KMS-11 (cell line): ENCODE results near the gene XCL2.
"Not testable (repeated sequence)": the region's sequence is repeated elsewhere in the genome, so short reads cannot be mapped to it uniquely, and the experiment has no call there.

Experiments used
- H2AFZ ChIP-seq: fragments of 200-600 bp; sonication (generic); 2 replicates; pipeline ENCODE4 v1.6.1; 2016; ENCODE audit warnings: antibody characterized with exemption, mixed run types, low read depth
- H3K27ac ChIP-seq: fragments of 200-600 bp; sonication (generic); 2 replicates; pipeline ENCODE4 v1.6.1; 2016; ENCODE audit warnings: mild to moderate bottlenecking, mixed run types
- H3K27me3 ChIP-seq: fragments of 200-600 bp; sonication (generic); 2 replicates; pipeline ENCODE4 v1.6.1; 2017; ENCODE audit warnings: mild to moderate bottlenecking, low read depth, mixed run types, moderate library complexity; ENCODE audit not compliant: insufficient read depth
- H3K36me3 ChIP-seq: fragments of 200-600 bp; sonication (generic); 2 replicates; pipeline ENCODE4 v1.6.1; 2017; ENCODE audit warnings: mild to moderate bottlenecking, mixed run types; ENCODE audit not compliant: insufficient read depth
- H3K4me1 ChIP-seq: fragments of 200-600 bp; sonication (generic); 2 replicates; pipeline ENCODE4 v1.6.1; 2016; ENCODE audit warnings: mild to moderate bottlenecking, low read depth, mixed run types; ENCODE audit not compliant: poor library complexity, severe bottlenecking
- H3K4me2 ChIP-seq: fragments of 200-600 bp; sonication (generic); 2 replicates; pipeline ENCODE4 v1.7.0; 2016; ENCODE audit warnings: mild to moderate bottlenecking, mixed run types
- H3K4me3 ChIP-seq: fragments of 200-600 bp; sonication (generic); IDR thresholded peaks from 2 replicates; pipeline ENCODE4 v1.6.1; 2017; ENCODE audit warnings: low read depth, low read length, mixed read lengths; ENCODE audit not compliant: insufficient read depth
- H3K79me2 ChIP-seq: fragments of 200-600 bp; sonication (generic); 2 replicates; pipeline ENCODE4 v1.6.1; 2016; ENCODE audit warnings: low read depth, mixed run types; ENCODE audit not compliant: insufficient read depth
- H3K9ac ChIP-seq: fragments of 200-600 bp; sonication (generic); 2 replicates; pipeline ENCODE4 v1.6.1; 2016; ENCODE audit warnings: mild to moderate bottlenecking, mixed run types
- H4K20me1 ChIP-seq: fragments of 200-600 bp; sonication (generic); 2 replicates; pipeline ENCODE4 v1.6.1; 2016; ENCODE audit warnings: mild to moderate bottlenecking, mixed run types; ENCODE audit not compliant: insufficient read depth
- TF ChIP-seq, protein P1 (sequence below): fragments of 200-600 bp; sonication (generic); conservative IDR thresholded peaks from 2 replicates; pipeline ENCODE4 v1.6.1; 2017; ENCODE audit warnings: low read depth, mild to moderate bottlenecking, antibody characterized with exemption, low read length, moderate library complexity, mixed read lengths

The XCL2 gene

DNA sequence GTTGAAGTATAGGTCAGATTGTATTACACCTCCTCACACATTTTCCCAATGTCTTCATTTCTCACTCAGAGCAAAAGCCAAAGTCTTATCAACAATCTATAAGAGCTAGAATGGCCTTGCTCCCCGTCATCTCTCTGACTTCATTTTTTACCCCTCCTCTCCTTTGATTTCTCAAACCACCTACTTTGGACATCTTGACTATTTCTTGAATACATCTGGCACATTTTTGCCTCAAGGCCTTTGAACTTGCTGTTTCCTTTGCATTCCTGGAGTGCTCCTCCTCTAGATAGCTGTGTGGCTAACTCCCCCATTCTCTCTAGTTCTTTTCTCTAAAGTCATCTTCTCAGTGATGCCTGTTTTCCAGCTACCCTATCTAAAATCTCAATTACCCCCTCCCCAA is 7.2 kb upstream of the XCL2 start:
- no peaks in the 10 kb centered on the region for H4K20me1 ChIP-seq
- no peaks in the 10 kb centered on the region for H3K36me3 ChIP-seq
- no peak overlapping the region for H2AFZ ChIP-seq
- H3K27me3 ChIP-seq: no peaks in the 10 kb centered on the region
- H3K79me2 ChIP-seq: no peaks in the 10 kb centered on the region
- TF ChIP-seq, protein P1, sequence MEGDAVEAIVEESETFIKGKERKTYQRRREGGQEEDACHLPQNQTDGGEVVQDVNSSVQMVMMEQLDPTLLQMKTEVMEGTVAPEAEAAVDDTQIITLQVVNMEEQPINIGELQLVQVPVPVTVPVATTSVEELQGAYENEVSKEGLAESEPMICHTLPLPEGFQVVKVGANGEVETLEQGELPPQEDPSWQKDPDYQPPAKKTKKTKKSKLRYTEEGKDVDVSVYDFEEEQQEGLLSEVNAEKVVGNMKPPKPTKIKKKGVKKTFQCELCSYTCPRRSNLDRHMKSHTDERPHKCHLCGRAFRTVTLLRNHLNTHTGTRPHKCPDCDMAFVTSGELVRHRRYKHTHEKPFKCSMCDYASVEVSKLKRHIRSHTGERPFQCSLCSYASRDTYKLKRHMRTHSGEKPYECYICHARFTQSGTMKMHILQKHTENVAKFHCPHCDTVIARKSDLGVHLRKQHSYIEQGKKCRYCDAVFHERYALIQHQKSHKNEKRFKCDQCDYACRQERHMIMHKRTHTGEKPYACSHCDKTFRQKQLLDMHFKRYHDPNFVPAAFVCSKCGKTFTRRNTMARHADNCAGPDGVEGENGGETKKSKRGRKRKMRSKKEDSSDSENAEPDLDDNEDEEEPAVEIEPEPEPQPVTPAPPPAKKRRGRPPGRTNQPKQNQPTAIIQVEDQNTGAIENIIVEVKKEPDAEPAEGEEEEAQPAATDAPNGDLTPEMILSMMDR: no peak
- no peak overlapping the region for H3K9ac ChIP-seq
- H3K27ac ChIP-seq: no peak overlapping the region
- no peak overlapping the region for H3K4me3 ChIP-seq
- H3K4me2 ChIP-seq: no peak overlapping the region
- no peaks in the 10 kb centered on the region for H3K4me1 ChIP-seq

DNA sequence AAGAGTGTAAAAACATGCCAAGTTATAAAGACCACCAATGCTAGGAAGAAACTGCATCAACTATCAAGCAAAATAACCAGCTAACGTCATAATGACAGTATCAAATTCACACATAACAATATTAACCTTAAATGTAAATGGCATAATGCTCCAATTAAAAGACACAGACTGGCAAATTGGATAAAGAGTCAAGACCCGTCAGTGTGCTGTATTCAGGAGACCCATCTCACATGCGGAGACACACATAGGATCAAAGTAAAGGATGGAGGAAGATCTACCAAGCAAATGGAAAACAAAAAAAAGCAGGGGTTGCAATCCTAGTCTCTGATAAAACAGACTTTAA is 2.7 kb upstream of the XCL2 start:
- H3K27me3 ChIP-seq, H3K4me1 ChIP-seq, H3K4me3 ChIP-seq, H4K20me1 ChIP-seq, H3K79me2 ChIP-seq, H3K36me3 ChIP-seq, H2AFZ ChIP-seq, H3K27ac ChIP-seq, H3K4me2 ChIP-seq, H3K9ac ChIP-seq: not testable (repeated sequence)

DNA sequence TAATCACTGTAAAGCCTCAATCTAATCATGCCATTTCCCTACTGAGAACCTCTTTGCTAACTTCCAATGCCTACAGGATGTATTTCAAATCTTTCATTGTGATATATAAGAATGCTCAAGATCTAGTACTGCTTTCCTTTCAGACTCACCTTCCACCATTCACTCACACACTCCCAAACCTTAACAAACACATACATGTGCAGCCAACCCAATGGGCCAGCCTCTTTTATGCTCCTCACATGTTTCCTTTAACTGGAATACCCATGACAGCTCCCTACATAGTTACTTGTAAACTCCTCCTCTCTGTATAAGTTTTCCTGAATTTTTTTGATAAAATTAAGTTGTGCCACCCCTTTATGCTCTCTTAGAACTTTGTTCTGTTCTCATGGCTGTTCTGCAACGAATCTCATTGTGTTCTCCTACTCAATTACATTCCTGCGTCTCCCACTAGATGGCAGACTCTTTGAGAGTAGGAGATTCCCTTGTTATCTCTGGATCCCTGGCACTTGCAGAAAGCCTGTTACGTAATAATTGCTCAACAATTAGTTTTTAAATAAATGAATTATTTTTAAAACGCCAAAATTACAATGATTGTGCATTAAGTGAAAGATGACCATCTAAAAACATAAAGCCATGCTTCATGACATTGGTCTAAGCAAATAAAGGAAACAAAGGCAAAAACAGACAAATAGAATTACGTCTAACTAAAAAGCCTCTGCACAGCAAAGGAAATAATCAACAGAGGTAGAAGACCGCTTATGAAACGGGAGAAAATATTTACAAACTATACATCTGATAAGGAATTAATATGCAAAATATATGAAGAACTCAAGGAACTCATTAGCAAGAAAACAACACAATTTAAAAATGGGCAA is 2.1 kb upstream of the XCL2 start:
- not testable (repeated sequence) for H3K79me2 ChIP-seq, H4K20me1 ChIP-seq, H3K27me3 ChIP-seq, H3K36me3 ChIP-seq, H3K27ac ChIP-seq, H2AFZ ChIP-seq, H3K4me3 ChIP-seq, H3K4me2 ChIP-seq, H3K9ac ChIP-seq, H3K4me1 ChIP-seq
- TF ChIP-seq, protein P1: peak; percentile 36; the same call in 1 of the 2 replicates

DNA sequence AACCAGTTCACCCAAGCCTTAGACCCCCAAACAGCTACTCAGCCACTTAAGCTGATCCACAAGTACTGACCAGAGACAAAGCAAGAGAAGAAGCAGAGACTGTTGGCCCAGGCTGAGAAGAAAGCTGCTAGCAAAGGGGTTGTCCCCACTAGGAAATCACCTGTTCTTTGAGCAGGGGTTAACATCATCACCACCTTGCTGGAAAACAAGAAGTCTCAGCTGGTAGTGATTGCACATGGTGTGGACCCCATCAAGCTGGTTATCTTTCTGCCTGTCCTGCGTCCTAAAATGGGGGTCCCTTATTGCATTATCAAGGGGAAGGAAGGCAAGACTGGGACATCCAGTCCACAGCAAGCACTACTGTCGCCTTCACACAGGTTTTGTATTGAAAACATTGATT is 819 bp downstream of the XCL2 start:
- H3K27ac ChIP-seq, H3K4me2 ChIP-seq, H2AFZ ChIP-seq, H3K4me3 ChIP-seq, H3K4me1 ChIP-seq, H4K20me1 ChIP-seq, H3K36me3 ChIP-seq, H3K27me3 ChIP-seq, H3K79me2 ChIP-seq, H3K9ac ChIP-seq: not testable (repeated sequence)

DNA sequence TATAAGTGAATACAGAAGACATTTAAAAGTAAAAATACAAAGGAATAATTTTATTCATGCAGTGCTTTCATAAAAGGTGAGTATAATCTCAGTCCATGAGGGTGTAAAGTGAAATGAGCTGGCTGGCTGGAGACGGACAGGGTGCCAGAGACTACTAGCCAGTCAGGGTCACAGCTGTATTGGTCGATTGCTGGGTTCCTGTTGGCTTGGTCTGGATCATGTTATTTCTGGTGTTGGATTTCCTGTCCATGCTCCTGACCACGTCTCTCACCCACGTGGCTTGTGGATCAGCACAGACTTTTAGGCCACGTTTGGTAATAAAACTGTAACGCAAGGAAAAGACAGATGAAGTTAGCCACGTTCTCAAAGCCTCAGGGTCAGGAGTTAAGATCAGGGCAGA is 3.0 kb downstream of the XCL2 start:
- H3K4me1 ChIP-seq, H3K79me2 ChIP-seq, H3K4me3 ChIP-seq, H3K4me2 ChIP-seq, H3K27ac ChIP-seq, H3K9ac ChIP-seq, H2AFZ ChIP-seq, H3K36me3 ChIP-seq, H3K27me3 ChIP-seq, H4K20me1 ChIP-seq: not testable (repeated sequence)

DNA sequence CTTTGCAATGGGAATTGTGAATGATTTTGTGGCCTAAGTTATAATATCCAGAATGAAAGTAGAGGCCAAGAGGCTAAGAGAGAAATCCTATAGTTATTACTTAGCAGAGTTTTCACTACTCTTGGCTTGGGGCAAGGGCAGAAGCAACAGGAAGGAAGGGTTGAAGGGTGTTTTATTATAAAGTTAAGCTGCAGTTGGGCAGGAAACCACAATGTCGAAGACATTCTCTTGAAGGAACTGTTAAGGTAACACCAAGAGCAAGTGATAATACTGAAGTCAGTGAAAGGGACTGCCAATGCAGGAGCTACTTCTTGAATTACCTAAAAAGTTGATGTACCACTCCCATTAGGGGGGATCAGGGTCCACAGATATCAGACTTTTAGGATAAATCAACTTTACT is 8.3 kb downstream of the XCL2 start:
- Histone ChIP-seq H3K4me2 (no peak overlapping the region), H3K27ac (no peak overlapping the region), H3K4me1 (no peaks in the 10 kb centered on the region), H3K9ac (no peak overlapping the region), H4K20me1 (no peaks in the 10 kb centered on the region), H3K36me3 (no peaks in the 10 kb centered on the region), H2AFZ (no peak overlapping the region), H3K4me3 (no peak overlapping the region), H3K27me3 (no peaks in the 10 kb centered on the region), H3K79me2 (no peaks in the 10 kb centered on the region)
- TF ChIP-seq, protein P1: no peak
